Glomerular visceral epithelial cell (primary cell): Measurements from ENCODE around the gene DSPP.
A peak's percentile ranks its signal among the peaks of the same experiment; 100 is the strongest.
"Not testable (repeated sequence)": the region's sequence is repeated elsewhere in the genome, so short reads cannot be mapped to it uniquely, and the experiment has no call there.

Source experiments
- DNase-seq: peaks from one replicate; pipeline ENCODE4 v3.0.0-alpha.2; 2016; ENCODE audit errors: extremely low spot score

DSPP gene

GRCh38 chr4:87608229-87608628 is at the start of gene DSPP:
TSS of gene DSPP (plus strand) at chr4:87608529. CDS start at chr4:87610909, 2,380 bp downstream.
- DNase-seq, result no peak

GRCh38 chr4:87559090-87559837 is 49.1 kb upstream of the DSPP start:
- DNase-seq, result no peak

DNA sequence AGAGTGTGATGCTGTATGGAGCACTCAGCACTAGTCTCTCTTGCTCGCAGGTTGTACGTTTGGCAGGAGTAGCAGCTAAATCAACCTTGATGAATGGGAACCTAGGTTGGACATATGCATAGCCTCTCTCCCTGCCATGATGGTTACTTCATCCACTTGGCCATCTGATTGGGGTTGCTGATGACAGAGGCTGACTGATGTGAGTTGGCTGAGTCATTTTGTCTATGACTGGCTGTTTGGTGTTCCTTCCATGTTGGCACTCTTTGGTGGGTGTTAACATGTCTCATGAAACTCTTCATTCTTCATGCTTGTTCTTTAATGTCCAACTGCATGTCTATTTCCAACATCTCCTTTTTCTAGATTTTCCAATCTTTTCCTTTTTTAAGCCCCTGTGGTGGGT is 47.5 kb upstream of the DSPP start:
- no peak for DNase-seq

DNA sequence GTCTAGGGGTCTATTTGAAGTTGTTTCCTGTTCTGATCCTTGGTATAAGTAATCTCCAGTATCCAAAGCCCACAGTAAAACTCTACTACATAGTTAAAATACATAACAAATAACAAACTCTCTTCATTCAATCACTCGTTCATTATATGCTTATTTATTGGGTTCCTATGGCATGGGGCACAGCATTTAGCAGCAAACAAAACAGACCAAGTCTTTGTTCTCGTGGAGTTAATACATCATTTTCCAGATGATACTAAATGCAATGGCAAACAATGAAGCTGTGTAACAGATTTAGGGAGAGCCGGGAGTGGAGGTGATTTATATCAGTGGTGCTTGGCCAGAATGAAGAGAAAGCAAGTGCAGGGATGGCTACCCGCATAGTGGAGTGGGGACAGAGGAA is 42.6 kb upstream of the DSPP start:
- DNase-seq, result no peak

GRCh38 chr4:87566276-87566675 is 42.1 kb upstream of the DSPP start:
- DNase-seq, result no peak

- no peak for DNase-seq
Observed at GRCh38 chr4:87567191-87567590, 41.1 kb upstream of the DSPP start.

DNA sequence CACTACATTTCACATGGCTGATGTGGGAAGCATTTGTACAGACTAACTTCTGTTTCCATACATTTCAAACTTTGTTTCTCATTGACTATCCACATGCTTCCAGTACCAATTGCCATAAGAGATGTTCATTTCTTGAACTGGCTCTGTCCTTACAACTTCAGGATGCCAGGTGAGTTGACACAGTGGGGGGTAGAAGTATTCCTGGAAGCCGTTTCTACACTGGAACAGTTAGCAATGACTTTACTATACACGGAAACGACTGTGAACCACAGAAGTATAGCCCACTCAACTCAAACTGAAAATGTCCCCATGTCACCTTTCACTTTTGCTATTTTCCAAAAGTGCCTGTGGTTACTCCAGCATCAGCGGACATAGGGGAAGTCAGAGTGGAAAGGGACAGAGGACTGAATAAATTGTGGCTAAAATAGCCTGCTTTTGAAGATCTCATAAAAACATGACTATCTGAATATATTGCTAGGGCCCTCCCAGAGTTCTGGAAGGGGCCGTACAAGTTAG is 38.0 kb upstream of the DSPP start:
- DNase-seq, result no peak

DNA sequence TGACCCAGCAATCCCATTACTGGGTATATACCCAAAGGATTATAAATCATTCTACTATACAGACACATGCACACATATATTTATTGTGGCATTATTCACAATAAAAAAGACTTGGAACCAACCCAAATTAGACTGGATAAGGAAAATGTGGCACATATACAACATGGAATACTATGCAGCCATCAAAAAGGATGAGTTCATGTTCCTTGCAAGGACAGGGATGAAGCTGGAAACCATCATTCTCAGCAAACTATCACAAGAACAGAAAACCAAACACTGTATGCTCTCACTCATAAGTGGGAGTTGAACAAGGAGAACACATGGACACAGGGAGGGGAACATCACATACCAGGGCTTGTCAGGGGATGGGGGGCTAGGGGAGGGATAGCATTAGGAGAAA is 34.0 kb upstream of the DSPP start:
- DNase-seq, result not testable (repeated sequence)

- no peak for DNase-seq
Observed at GRCh38 chr4:87574996-87575395, 33.3 kb upstream of the DSPP start.

GRCh38 chr4:87575408-87575807 is 32.9 kb upstream of the DSPP start:
- DNase-seq, result no peak

DNA sequence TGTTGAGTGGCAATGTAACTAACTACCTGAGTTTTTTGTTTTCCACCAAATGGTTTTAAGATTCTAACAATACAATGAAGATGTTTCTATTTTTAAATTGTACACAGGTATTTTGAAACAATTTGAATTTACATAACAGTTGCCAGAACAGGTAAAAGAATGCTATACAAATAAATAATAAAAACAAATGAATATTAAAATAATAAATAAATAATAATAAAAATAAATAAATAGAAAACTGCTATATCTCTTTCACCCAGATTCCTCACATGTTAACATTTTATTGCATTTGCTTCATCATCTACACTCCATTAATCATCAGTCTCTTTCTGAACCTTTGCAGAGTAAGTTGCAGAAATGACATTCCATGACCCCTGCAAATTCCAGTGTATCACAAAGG is 32.3 kb upstream of the DSPP start:
- DNase-seq, result no peak

DNA sequence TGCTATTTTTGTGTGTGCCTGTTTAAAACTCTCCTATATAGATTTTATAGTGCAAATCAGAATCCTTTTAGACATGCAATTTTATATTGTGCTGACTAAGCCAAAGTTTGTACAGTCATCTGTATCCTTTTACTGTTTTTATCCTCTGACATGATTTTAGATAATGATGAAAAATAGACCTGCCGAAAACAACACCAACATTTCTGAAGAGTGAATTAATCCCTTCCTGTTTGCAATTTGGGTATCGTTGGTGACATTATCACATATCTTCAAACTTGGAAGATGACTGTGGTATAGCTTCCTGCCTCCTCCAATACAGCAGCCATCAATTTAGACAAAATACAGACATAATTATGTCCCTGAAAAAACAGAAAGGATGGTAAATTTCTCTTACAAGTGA is 28.9 kb upstream of the DSPP start:
- DNase-seq, result no peak

DNA sequence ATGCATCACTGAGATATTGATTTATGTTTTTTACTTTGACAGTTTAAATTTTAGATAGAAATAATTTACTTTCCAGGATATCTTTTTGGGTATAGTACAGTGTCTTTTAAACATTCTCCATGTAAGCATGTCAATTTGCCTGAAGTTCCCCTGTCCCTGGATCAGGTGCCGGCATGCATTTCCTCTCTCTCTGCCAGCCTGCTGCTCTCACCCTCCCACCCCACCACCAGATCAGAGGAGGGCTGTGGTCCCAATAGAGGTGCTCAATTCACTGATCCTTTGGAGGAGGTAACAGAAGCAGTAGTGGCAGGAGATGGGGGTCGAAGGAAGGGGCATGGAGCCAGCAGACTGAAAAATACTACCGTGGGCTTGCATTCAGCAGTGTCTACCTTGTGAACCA is 28.3 kb upstream of the DSPP start:
- no peak for DNase-seq

DNA sequence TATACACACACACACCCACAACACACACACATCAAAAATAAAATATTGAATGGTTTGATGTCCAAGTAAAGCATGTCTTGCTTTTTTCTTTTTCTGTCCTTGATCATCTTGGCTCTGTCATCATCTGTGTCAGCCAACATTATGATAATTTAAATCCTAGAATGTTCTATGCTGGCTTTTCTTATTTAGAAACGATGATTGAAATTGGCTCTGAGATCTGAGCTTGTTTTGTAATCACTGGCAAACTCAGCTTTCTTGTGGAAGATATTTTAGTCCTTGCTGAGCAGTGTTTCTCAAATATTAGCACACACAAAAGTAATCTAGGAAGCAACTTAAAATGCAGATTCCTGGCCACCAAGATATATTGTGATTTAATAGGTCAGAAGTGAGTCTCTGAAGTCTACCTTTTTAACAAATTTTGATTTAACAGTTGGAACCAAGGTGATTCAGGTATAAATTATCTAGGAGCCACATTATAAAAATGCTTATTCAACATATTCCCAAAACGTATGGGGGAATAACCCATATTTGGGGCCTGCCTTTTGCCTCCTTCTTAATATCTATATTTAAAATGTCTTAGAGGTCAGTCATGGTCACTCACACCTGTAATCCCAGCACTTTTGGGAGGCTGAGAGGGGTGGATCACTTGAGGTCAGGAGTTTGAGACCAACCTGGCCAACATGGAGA is 24.0 kb upstream of the DSPP start:
- DNase-seq, result no peak

- peak; percentile 78 for DNase-seq
Observed at GRCh38 chr4:87589531-87589930, 18.8 kb upstream of the DSPP start.

GRCh38 chr4:87592124-87592523 is 16.2 kb upstream of the DSPP start:
- DNase-seq, result no peak

- DNase-seq, result no peak
Observed at GRCh38 chr4:87601361-87601760, 7.0 kb upstream of the DSPP start.

- no peak for DNase-seq
Observed at GRCh38 chr4:87614292-87614890, 6.1 kb downstream of the DSPP start.

DNA sequence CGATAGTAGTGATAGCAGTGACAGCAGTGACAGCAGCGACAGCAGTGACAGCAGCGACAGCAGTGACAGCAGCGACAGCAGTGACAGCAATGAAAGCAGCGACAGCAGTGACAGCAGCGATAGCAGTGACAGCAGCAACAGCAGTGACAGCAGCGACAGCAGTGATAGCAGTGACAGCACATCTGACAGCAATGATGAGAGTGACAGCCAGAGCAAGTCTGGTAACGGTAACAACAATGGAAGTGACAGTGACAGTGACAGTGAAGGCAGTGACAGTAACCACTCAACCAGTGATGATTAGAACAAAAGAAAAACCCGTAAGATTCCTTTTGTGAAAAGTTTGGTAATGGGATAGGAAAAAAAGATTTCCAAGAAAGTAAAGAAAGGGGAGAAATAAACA is 7.9 kb downstream of the DSPP start:
- DNase-seq, result no peak

DNA sequence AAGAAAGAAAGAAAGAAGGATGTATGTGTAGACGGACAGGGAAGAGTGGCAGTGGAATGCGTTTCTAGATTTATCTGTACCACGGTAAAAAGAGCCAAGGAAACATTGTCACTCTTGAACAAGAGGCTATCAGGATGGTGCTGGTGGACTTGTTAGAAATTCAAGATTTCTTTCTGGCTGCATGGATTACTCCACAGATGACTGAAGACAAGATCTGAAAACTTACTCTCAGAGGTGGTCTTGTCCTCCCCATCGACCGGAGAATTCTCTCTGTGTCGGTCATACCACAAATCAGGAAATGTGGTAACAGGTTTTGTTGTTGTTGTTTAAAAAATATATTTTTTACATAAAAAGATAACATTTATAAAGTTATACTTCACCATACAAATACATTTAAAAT is 11.8 kb downstream of the DSPP start:
- no peak for DNase-seq

- DNase-seq, result no peak
Observed at GRCh38 chr4:87620491-87620890, 12.2 kb downstream of the DSPP start.

DNA sequence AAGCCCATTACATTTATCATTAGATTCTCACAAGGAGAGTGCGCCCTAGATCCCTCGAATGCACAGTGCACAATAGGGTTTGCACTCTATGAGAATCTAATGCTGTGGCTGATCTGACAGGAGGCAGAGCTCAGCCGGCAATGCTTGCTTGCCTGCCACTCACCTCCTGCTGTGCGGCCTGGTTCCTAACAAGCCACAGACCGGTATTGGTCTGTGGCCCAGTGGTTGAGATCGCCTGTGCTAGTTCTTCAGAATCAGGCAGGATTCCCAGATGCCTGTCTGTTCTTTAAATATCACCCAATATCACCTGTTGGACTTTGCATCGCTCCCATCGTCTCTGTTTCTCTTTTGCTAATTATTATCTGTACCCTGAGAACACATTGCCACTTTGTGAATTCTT is 14.0 kb downstream of the DSPP start:
- DNase-seq, result no peak

- DNase-seq, result no peak
Observed at GRCh38 chr4:87624698-87625097, 16.4 kb downstream of the DSPP start.
